Tibial artery (tissue), 4 donors: ENCODE measurements around the gene SLC5A8.

ENCODE experiments used
- DNase-seq, 2 donors: peaks; one replicate each; pipeline ENCODE4 v3.0.0-alpha.2; 2019
- H3K27ac ChIP-seq, 2 donors: fragments of 200-600 bp; sonication (generic) in 1 of 2; 1 replicate in 1 of 2; 2 replicates in 1 of 2; pipeline ENCODE4 v1.5.1; 2018 to 2019; ENCODE audit warnings: mild to moderate bottlenecking in 1 of 2
- H3K27me3 ChIP-seq, 2 donors: fragments of 200-600 bp; sonication (generic) in 1 of 2; one replicate each; pipeline versions ENCODE4 v1.5.1 to v1.6.0; 2016 to 2019
- H3K36me3 ChIP-seq, 3 donors: fragments of 200-600 bp; sonication (generic) in 2 of 3; one replicate each; pipeline ENCODE4 v1.5.1; 2016 to 2019; ENCODE audit warnings: mild to moderate bottlenecking in 2 of 3
- H3K4me1 ChIP-seq, 4 donors: fragments of 200-600 bp; sonication (generic) in 2 of 4; 1 replicate in 3 of 4; 2 replicates in 1 of 4; pipeline ENCODE4 v1.5.1; 2016 to 2019
- H3K4me3 ChIP-seq, 2 donors: fragments of 200-600 bp; sonication (generic) in 1 of 2; 1 replicate in 1 of 2; 2 replicates in 1 of 2; pipeline ENCODE4 v1.5.1; 2018 to 2019; ENCODE audit warnings: mild to moderate bottlenecking in 2 of 2
- H3K9me3 ChIP-seq, 3 donors: fragments of 200-600 bp; sonication (generic) in 1 of 3; one replicate each; pipeline ENCODE4 v1.5.1; 2016 to 2019
- intact Hi-C: fragments of 100-400 bp; cut with DNase I; formaldehyde crosslinking; loops from one replicate; pipeline ENCODE4 v1.15.0; 2023; ENCODE audit warnings: low total_unique reads
- TF ChIP-seq, protein P1 (sequence below), 2 experiments: fragments of 200-600 bp in 1 of 2; fragments of 450-650 bp in 1 of 2; IDR thresholded peaks; one replicate each; pipeline ENCODE4 v1.5.1; 2017 to 2019; ENCODE audit warnings: antibody characterized with exemption in 2 of 2, mild to moderate bottlenecking in 1 of 2, moderate library complexity in 1 of 2

Gene SLC5A8

GRCh38 chr12:101107032-101107763 is 102.8 kb downstream of the SLC5A8 start:
- DNase-seq = no peak
- Histone ChIP-seq H3K27me3 (no peaks in the 10 kb centered on the region), H3K4me1 (no peaks in the 10 kb centered on the region), H3K4me3 (no peak overlapping the region), H3K27ac (no peak overlapping the region), H3K36me3 (no peaks in the 10 kb centered on the region), H3K9me3 (no peaks in the 10 kb centered on the region)
- TF ChIP-seq, protein P1, sequence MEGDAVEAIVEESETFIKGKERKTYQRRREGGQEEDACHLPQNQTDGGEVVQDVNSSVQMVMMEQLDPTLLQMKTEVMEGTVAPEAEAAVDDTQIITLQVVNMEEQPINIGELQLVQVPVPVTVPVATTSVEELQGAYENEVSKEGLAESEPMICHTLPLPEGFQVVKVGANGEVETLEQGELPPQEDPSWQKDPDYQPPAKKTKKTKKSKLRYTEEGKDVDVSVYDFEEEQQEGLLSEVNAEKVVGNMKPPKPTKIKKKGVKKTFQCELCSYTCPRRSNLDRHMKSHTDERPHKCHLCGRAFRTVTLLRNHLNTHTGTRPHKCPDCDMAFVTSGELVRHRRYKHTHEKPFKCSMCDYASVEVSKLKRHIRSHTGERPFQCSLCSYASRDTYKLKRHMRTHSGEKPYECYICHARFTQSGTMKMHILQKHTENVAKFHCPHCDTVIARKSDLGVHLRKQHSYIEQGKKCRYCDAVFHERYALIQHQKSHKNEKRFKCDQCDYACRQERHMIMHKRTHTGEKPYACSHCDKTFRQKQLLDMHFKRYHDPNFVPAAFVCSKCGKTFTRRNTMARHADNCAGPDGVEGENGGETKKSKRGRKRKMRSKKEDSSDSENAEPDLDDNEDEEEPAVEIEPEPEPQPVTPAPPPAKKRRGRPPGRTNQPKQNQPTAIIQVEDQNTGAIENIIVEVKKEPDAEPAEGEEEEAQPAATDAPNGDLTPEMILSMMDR (IDR thresholded peaks at IDR 0.05) = no peak
- intact Hi-C loops = no loop called here
